Stimulated activated CD8-positive, alpha-beta memory T cell treated with anti-CD3 and anti-CD28 coated beads, Interleukin-7, amount 100 ng/mL, for 48 hours (primary cell): ENCODE data around the gene GRK3.
"Not testable (repeated sequence)": the region's sequence is repeated elsewhere in the genome, so short reads cannot be mapped to it uniquely, and the experiment has no call there.

Experiments
- DNase-seq, 2 donors: peaks; one replicate each; pipeline ENCODE4 v3.0.0-alpha.2; 2020; ENCODE audit warnings: low read depth in 1 of 2; ENCODE audit errors: extremely low read depth in 1 of 2

The GRK3 gene

DNA sequence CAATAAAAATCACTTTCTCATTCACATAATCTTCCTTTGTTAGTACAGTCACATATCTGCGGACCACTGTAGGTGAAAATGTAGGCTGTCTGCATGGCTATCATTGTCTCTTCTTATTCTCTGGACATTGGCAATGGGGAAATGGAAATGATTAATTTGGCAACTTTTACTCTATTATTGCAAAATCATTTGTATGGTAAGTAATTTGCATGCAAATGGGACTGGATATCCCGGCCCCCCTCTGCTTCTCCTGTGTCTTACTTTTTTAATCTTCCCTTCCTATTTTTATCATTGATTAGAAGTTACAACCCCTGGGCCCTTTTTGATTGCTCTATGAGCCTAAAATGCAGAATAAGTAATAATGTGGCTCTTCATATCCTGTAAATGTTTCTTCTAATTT is 6.0 kb downstream of the GRK3 start:
- no peak for DNase-seq

DNA sequence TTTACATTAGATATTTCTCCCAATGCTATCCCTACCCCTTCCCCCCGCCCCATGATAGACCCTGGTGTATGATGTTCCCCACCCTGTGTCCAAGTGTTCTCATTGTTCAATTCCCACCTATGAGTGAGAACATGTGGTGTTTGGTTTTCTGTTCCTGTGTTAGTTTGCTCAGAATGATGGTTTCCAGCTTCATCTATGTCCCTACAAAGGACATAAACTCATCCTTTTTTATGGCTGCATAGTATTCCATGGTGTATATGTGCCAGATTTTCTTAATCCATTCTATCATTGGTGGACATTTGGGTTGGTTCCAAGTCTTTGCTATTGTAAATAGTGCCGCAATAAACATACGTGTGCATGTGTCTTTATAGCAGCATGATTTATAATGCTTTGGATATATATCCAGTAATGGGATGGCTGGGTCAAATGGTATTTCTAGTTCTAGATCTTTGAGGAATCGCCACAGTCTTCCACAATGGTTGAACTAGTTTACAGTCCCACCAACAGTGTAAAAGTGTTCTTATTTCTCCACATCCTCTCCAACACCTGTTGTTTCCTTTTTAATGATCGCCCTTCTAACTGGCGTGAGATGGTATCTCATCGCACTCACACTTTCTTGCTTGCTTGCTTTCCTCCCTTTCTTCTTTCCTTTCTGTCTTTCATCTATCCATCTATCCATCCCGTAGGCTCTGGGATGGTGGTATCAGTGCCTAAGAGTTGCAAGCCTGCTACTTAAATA is 7.7 kb downstream of the GRK3 start:
- not testable (repeated sequence) for DNase-seq

GRCh38 chr22:25572708-25573171 is 8.3 kb downstream of the GRK3 start:
- no peak for DNase-seq

DNA sequence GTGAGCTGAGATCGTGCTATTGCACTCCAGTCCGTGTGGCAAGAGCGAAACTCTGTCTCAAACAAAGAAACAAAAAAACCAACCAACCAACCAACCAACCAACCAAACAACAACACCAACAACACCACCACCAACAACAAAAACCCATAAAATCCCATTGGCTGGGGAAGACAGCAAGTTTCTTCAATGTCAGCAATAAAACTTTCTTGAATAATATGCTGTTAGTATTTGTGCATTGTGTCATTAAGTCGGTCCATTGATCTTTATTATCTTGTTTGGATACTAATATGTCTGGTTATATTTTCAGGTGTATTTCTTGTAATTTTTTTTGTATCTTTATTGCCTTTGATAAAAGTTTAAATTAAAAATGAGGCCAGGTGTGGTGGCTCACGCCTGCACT is 9.4 kb downstream of the GRK3 start:
- no peak for DNase-seq

GRCh38 chr22:25574736-25575135 is 10.3 kb downstream of the GRK3 start:
- DNase-seq, result no peak

- not testable (repeated sequence) for DNase-seq
Observed at GRCh38 chr22:25575674-25576392, 11.4 kb downstream of the GRK3 start.

- not testable (repeated sequence) for DNase-seq
Observed at GRCh38 chr22:25581452-25581851, 17.0 kb downstream of the GRK3 start.

GRCh38 chr22:25582946-25583345 is 18.5 kb downstream of the GRK3 start:
- no peak for DNase-seq

DNA sequence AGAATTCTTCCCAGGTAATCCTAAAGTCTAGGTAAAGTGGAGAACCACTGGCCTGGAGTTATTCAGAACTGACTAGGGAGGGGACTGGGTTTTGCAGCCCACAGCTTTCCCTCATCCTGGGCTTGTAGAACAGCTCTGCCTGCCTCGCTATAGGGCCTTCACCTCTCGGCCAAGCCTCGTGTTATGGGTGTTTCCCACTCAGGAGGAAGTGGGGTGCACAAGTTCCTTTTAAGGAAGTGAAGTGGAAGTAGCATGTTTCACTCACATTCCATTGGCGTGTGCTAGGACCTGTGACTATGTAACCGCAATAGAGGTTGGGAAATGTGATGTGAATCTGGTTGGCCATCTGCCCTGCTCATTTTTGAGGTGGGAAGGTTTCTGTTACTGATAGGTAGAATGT is 20.5 kb downstream of the GRK3 start:
- not testable (repeated sequence) for DNase-seq

DNA sequence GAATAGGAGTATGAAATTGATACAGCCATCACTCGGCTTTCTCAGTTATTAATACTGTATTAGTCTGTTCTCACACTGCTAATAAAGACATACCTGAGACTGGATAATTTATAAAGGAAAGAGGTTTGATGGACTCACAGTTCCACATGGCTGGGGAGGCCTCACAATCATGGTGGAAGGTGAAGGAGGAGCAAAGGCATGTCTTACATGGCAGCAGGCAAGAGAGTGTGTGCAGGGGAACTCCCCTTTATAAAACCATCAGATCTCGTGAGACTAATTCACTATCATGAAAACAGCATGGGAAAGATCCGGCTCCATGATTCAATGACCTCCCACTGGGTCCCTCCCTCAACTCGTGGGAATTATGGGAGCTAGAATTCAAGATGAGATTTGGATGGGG is 25.2 kb downstream of the GRK3 start:
- DNase-seq, result not testable (repeated sequence)

DNA sequence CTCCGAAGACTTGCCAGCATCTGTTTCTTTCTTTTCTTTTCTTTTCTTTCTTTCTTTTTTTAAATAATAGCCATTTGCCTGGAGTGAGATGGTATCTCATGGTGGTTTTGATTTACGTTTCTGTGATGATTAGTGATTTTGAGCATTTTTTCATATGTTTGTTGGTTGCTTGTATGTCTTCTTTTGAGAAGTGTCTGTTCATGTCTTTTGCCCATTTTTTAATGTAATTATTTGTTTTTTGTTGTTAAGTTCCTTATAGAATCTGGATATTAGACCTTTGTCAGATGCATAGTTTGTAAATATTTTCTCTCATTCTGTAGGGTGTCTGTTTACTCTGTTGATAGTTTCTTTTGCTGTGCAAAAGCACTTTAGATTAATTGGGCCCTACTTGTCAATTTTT is 28.8 kb downstream of the GRK3 start:
- DNase-seq, result not testable (repeated sequence)

- no peak for DNase-seq
Observed at GRCh38 chr22:25598609-25599008, 34.1 kb downstream of the GRK3 start.

DNA sequence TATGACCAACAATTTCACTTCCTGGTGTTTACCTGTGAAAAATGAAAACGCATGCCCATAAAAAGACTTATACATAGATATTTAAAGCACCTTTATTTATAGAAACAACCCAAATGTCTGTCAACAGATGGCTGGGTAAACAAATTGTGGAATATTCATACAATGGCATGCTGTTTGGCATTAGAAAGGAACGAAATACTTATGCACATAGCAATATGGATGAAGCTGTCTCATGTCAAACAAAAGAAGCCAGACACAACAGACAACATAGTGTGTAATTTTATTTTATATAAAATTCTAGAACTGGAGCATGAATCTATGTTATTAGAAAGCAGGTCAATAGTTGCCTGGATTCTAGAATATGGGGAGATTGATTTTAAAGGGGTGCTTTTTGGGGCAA is 38.0 kb downstream of the GRK3 start:
- no peak for DNase-seq

- no peak for DNase-seq
Observed at GRCh38 chr22:25602916-25603315, 38.4 kb downstream of the GRK3 start.

DNA sequence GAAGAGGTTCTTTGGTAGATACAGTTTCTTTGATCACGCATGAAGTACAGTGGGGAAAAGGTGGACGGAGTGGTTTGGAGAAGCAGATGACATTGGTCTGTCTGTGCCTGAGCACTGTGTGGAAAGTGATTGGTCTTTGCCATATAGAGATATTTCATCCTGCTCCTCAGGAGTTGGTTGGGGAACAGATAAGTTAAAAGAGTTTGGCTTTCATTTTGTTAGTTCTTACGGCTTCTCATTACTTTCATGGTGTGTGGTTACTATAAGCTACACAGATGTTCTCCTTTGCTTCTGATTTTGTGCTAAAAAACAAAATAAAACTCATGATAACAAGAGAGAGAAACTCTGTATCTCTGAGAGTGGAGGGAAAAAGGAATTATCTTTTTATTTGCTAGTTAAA is 40.7 kb downstream of the GRK3 start:
- not testable (repeated sequence) for DNase-seq

- DNase-seq, result not testable (repeated sequence)
Observed at GRCh38 chr22:25605565-25605964, 41.1 kb downstream of the GRK3 start.

GRCh38 chr22:25611284-25611683 is 46.8 kb downstream of the GRK3 start:
- DNase-seq, result not testable (repeated sequence)

DNA sequence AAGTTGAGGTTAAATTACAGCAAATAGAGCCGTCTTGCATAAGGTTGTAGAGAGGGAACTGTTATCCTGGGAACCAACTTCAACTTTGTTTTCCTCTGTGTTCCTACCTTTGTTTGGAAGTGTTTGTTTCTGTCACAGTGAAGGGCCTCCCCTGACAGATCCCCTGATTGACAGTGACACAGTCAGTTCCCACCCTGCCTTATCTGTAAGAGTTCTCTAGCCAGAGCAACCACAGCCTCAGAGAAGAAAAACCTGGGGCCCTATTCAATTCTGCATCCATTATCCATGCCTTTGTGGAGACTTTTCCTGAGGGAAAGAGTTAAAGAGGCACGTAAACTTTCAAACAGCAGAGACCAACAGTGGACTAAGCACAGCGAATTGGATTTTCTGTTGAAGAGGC is 48.7 kb downstream of the GRK3 start:
- DNase-seq, result not testable (repeated sequence)

- DNase-seq, result not testable (repeated sequence)
Observed at GRCh38 chr22:25613558-25613957, 49.1 kb downstream of the GRK3 start.

GRCh38 chr22:25614791-25615190 is 50.3 kb downstream of the GRK3 start:
- DNase-seq, result not testable (repeated sequence)

GRCh38 chr22:25621986-25622385 is 57.5 kb downstream of the GRK3 start:
- DNase-seq, result no peak

DNA sequence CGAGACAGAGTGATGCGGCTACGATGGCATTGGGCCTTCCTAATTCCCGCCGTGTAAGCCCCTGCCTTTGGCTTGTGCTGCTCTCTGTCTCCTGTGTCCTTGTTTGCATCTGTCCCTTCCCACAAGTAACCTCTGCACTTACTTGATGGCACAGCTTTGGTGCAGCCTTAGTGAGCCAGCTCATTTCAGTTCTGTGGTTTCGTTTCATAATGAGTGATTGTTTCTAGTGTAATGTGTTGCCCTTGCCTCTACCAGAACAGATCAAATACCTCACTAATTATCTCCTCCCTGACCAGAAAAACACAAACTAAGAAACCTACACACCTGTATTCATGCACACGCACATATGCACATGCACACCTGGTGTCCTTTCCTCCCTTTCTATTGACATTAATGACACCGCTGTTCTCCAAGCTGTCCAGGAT is 58.8 kb downstream of the GRK3 start:
- DNase-seq, result peak in 1 of 2 donors; percentile 5
